Mesenchymal stem cell (in vitro differentiated cells and primary cell): ENCODE results near the gene TNFRSF6B.
"Not testable (repeated sequence)": the region's sequence is repeated elsewhere in the genome, so short reads cannot be mapped to it uniquely, and the experiment has no call there.

Experiments
- DNase-seq: peaks from one replicate; pipeline ENCODE4 v3.0.0-alpha.2; 2013
- H2AFZ ChIP-seq: one replicate; pipeline ENCODE4 v1.6.1; 2013; ENCODE audit warnings: low read depth, mild to moderate bottlenecking, control low read depth, inconsistent platforms, low read length, moderate library complexity
- H2AK5ac ChIP-seq: 2 replicates; pipeline ENCODE4 v1.6.1; 2013; ENCODE audit warnings: low read length, moderate library complexity, mild to moderate bottlenecking, inconsistent platforms; ENCODE audit not compliant: severe bottlenecking
- H2BK120ac ChIP-seq: one replicate; pipeline ENCODE4 v1.6.1; 2013; ENCODE audit warnings: low read depth, mild to moderate bottlenecking, inconsistent platforms, low read length, moderate library complexity
- H2BK12ac ChIP-seq, 2 experiments: one replicate each; pipeline ENCODE4 v1.6.1; 2013; ENCODE audit warnings: inconsistent platforms in 2 of 2, low read length in 2 of 2, mild to moderate bottlenecking in 2 of 2, moderate library complexity in 2 of 2, control low read depth in 1 of 2
- H2BK15ac ChIP-seq: one replicate; pipeline ENCODE4 v1.6.1; 2013; ENCODE audit warnings: mild to moderate bottlenecking, low read depth, inconsistent platforms; ENCODE audit not compliant: poor library complexity, severe bottlenecking
- H2BK5ac ChIP-seq: 2 replicates; pipeline ENCODE4 v1.6.1; 2013; ENCODE audit warnings: low read depth, mild to moderate bottlenecking, low read length, control low read depth, inconsistent platforms; ENCODE audit not compliant: poor library complexity, severe bottlenecking
- H3K14ac ChIP-seq, 2 experiments: one replicate each; pipeline ENCODE4 v1.6.1; 2013; ENCODE audit warnings: inconsistent platforms in 2 of 2, low read length in 2 of 2, control low read depth in 1 of 2, mild to moderate bottlenecking in 1 of 2, moderate library complexity in 1 of 2
- H3K18ac ChIP-seq, 2 experiments: one replicate each; pipeline ENCODE4 v1.6.1; 2013; ENCODE audit warnings: inconsistent platforms in 2 of 2, low read length in 2 of 2, control low read depth in 1 of 2, low read depth in 1 of 2, mild to moderate bottlenecking in 1 of 2
- H3K23ac ChIP-seq, 2 experiments: one replicate each; pipeline ENCODE4 v1.6.1; 2013; ENCODE audit warnings: inconsistent platforms in 2 of 2, low read length in 2 of 2, mild to moderate bottlenecking in 2 of 2, moderate library complexity in 2 of 2, control low read depth in 1 of 2
- H3K27ac ChIP-seq: 2 replicates; pipeline ENCODE4 v1.5.1; 2013; ENCODE audit warnings: mild to moderate bottlenecking, moderate library complexity, low read length, control low read depth, inconsistent platforms; ENCODE audit not compliant: poor library complexity, severe bottlenecking
- H3K27me3 ChIP-seq, 2 experiments: 2 replicates each; pipeline versions ENCODE4 v1.6.1 to v1.7.0; 2013; ENCODE audit warnings: low read length in 2 of 2, mild to moderate bottlenecking in 2 of 2, moderate library complexity in 2 of 2, control low read depth in 1 of 2, inconsistent platforms in 1 of 2; ENCODE audit not compliant: control insufficient read depth in 1 of 2, insufficient read depth in 1 of 2
- H3K36me3 ChIP-seq, 2 experiments: 2 replicates each; pipeline versions ENCODE4 v1.6.1 to v1.7.0; 2013; ENCODE audit warnings: low read length in 2 of 2, control low read depth in 1 of 2, inconsistent platforms in 1 of 2, low read depth in 1 of 2, mild to moderate bottlenecking in 1 of 2; ENCODE audit not compliant: insufficient read depth in 2 of 2, control insufficient read depth in 1 of 2
- H3K4ac ChIP-seq, 2 experiments: one replicate each; pipeline ENCODE4 v1.6.1; 2013; ENCODE audit warnings: inconsistent platforms in 2 of 2, low read length in 2 of 2, mild to moderate bottlenecking in 2 of 2, moderate library complexity in 2 of 2, control low read depth in 1 of 2, low read depth in 1 of 2
- H3K4me1 ChIP-seq: 2 replicates; pipeline ENCODE4 v1.6.1; 2013; ENCODE audit warnings: low read depth, low read length, control low read depth; ENCODE audit not compliant: control insufficient read depth, insufficient read depth
- H3K4me2 ChIP-seq: 2 replicates; pipeline ENCODE4 v1.6.1; 2013; ENCODE audit warnings: low read length, mild to moderate bottlenecking, inconsistent platforms; ENCODE audit not compliant: poor library complexity, severe bottlenecking
- H3K4me3 ChIP-seq, 2 experiments: 2 replicates each; pipeline versions ENCODE4 v1.5.1 to v1.7.0; 2013; ENCODE audit warnings: low read length in 2 of 2, mild to moderate bottlenecking in 2 of 2, control low read depth in 1 of 2, low read depth in 1 of 2; ENCODE audit not compliant: insufficient read depth in 1 of 2
- H3K79me1 ChIP-seq: replicated peaks from 2 replicates; pipeline ENCODE4 v1.6.1; 2013; ENCODE audit warnings: mild to moderate bottlenecking, control low read depth, low read length, inconsistent platforms; ENCODE audit not compliant: poor library complexity, severe bottlenecking
- H3K9ac ChIP-seq: 2 replicates; pipeline ENCODE4 v1.7.0; 2013; ENCODE audit warnings: mild to moderate bottlenecking, low read length, moderate library complexity
- H3K9me3 ChIP-seq: 2 replicates; pipeline ENCODE4 v1.7.0; 2013; ENCODE audit warnings: mild to moderate bottlenecking, low read length; ENCODE audit not compliant: control insufficient read depth
- H4K8ac ChIP-seq: one replicate; pipeline ENCODE4 v1.6.1; 2013; ENCODE audit warnings: inconsistent platforms, mild to moderate bottlenecking, low read length, moderate library complexity
- H4K91ac ChIP-seq: one replicate; pipeline ENCODE4 v1.6.1; 2013; ENCODE audit warnings: mild to moderate bottlenecking, low read length, inconsistent platforms
- WGBS: methylation state at CpG from one replicate; pipeline ENCODE4 v1.1.7; 2013; ENCODE audit warnings: mixed read lengths; 5-methylcytosine and 5-hydroxymethylcytosine counted together

The TNFRSF6B gene

GRCh38 chr20:63667858-63668257 is 28.6 kb upstream of the TNFRSF6B start:
- no peak overlapping the region for H3K4me2 ChIP-seq
- H3K4me1 ChIP-seq, result peaks cover 1% of the 10 kb centered on the region
- H2AK5ac ChIP-seq, result no peak overlapping the region
- H2BK5ac ChIP-seq, result no peak overlapping the region
- peaks cover 34% of the 10 kb centered on the region for H3K79me1 ChIP-seq
- no peak overlapping the region for H3K4me3 ChIP-seq
- no peak overlapping the region for H3K23ac ChIP-seq
- no peak overlapping the region for H3K14ac ChIP-seq
- no peaks in the 10 kb centered on the region for H3K27me3 ChIP-seq
- no peak overlapping the region for H2BK12ac ChIP-seq
- H2BK120ac ChIP-seq, result no peak overlapping the region
- no peak overlapping the region for H3K9ac ChIP-seq
- no peak for DNase-seq
- no peaks in the 10 kb centered on the region for H3K9me3 ChIP-seq
- no peak overlapping the region for H4K91ac ChIP-seq
- no peak overlapping the region for H3K4ac ChIP-seq
- H3K36me3 ChIP-seq, result peaks cover 67 to 78% of the 10 kb centered on the region in 2 experiments
- H3K18ac ChIP-seq, result no peak overlapping the region
- H2AFZ ChIP-seq, result no peak overlapping the region
- 99% methylated on average over 16 of the region's 16 CpGs for WGBS
- H4K8ac ChIP-seq, result no peak overlapping the region
- H2BK15ac ChIP-seq, result no peak overlapping the region
- H3K27ac ChIP-seq, result no peak overlapping the region

- no peak overlapping the region for H3K23ac ChIP-seq
- H3K79me1 ChIP-seq, result peaks cover 29% of the 10 kb centered on the region
- H3K9me3 ChIP-seq, result no peaks in the 10 kb centered on the region
- over 99% methylated on average over 11 of the region's 11 CpGs for WGBS
- no peak overlapping the region for H3K14ac ChIP-seq
- no peak overlapping the region for H3K4me2 ChIP-seq
- peaks cover 63 to 74% of the 10 kb centered on the region in 2 experiments for H3K36me3 ChIP-seq
- H3K4me3 ChIP-seq, result no peak overlapping the region
- H2BK15ac ChIP-seq, result no peak overlapping the region
- H3K9ac ChIP-seq, result no peak overlapping the region
- no peak overlapping the region for H4K91ac ChIP-seq
- no peak overlapping the region for H2AFZ ChIP-seq
- H3K18ac ChIP-seq, result no peak overlapping the region
- no peak for DNase-seq
- H2BK5ac ChIP-seq, result no peak overlapping the region
- H4K8ac ChIP-seq, result no peak overlapping the region
- no peak overlapping the region for H3K4ac ChIP-seq
- H3K27me3 ChIP-seq, result no peaks in the 10 kb centered on the region
- peaks cover 1% of the 10 kb centered on the region for H3K4me1 ChIP-seq
- H2BK120ac ChIP-seq, result no peak overlapping the region
- no peak overlapping the region for H3K27ac ChIP-seq
- H2AK5ac ChIP-seq, result no peak overlapping the region
- no peak overlapping the region for H2BK12ac ChIP-seq
Observed at GRCh38 chr20:63668351-63668750, 28.1 kb upstream of the TNFRSF6B start.

GRCh38 chr20:63671695-63672094 is 24.8 kb upstream of the TNFRSF6B start:
- H3K79me1 ChIP-seq, H3K14ac ChIP-seq, H2BK120ac ChIP-seq, H4K91ac ChIP-seq, H2BK15ac ChIP-seq, H3K9me3 ChIP-seq, H3K27ac ChIP-seq, H2BK5ac ChIP-seq, H3K4me3 ChIP-seq, H2AK5ac ChIP-seq, H3K18ac ChIP-seq, H2BK12ac ChIP-seq, H3K4me1 ChIP-seq, H3K9ac ChIP-seq, H3K23ac ChIP-seq, H3K4ac ChIP-seq, H2AFZ ChIP-seq, H3K27me3 ChIP-seq, H4K8ac ChIP-seq, H3K4me2 ChIP-seq, DNase-seq: not testable (repeated sequence)
- 97% methylated on average over 9 of the region's 12 CpGs for WGBS
- H3K36me3 ChIP-seq, result peaks cover 69 to 70% of the 10 kb centered on the region in 2 experiments

- WGBS, result 99% methylated on average over 10 of the region's 10 CpGs
- Histone ChIP-seq H3K18ac (no peak overlapping the region), H3K4ac (no peak overlapping the region), H2BK12ac (no peak overlapping the region), H3K23ac (no peak overlapping the region), H3K4me3 (no peak overlapping the region), H4K91ac (peak overlapping the region; percentile 18), H3K27ac (no peak overlapping the region), H3K14ac (no peak overlapping the region), H3K27me3 (no peaks in the 10 kb centered on the region), H3K36me3 (peaks cover 68 to 69% of the 10 kb centered on the region in 2 experiments), H2BK15ac (no peak overlapping the region), H3K4me2 (no peak overlapping the region), H4K8ac (no peak overlapping the region), H3K79me1 (peaks cover 3% of the 10 kb centered on the region), H3K9ac (no peak overlapping the region), H3K9me3 (no peaks in the 10 kb centered on the region), H2AK5ac (no peak overlapping the region), H2AFZ (no peak overlapping the region), H3K4me1 (peaks cover 1% of the 10 kb centered on the region), H2BK5ac (no peak overlapping the region), H2BK120ac (no peak overlapping the region)
- DNase-seq, result no peak
Observed at GRCh38 chr20:63672666-63673065, 23.8 kb upstream of the TNFRSF6B start.
